Fibroblast of the aortic adventitia (primary cell): ENCODE measurements around the gene HCRTR2. TPM values are rescaled to one million over a fixed set of nuclear protein-coding genes. Genes with fewer than 3 reads are reported as not detected.
A peak's percentile ranks its signal among the peaks of the same experiment; 100 is the strongest.
"Not testable (repeated sequence)": the region's sequence is repeated elsewhere in the genome, so short reads cannot be mapped to it uniquely, and the experiment has no call there.

ENCODE experiments used
- DNase-seq: peaks from one replicate; pipeline ENCODE4 v3.0.0-alpha.2; 2010; ENCODE audit warnings: low read depth
- H3K4me3 ChIP-seq: 2 replicates; pipeline ENCODE4 v1.5.1; 2011; ENCODE audit warnings: low read depth, mild to moderate bottlenecking, control low read depth, low read length, moderate library complexity
- total RNA-seq: library from RNA; depleted of rRNA; stranded (reverse); fragments of >200 nt; gene quantifications from 2 replicates; pipeline ENCODE4 v1.2.3, GENCODE V29; 2012; ENCODE audit warnings: low replicate concordance
- TF ChIP-seq, protein P1 (sequence below): IDR thresholded peaks from 2 replicates; pipeline ENCODE4 v1.5.1; 2011; ENCODE audit warnings: mild to moderate bottlenecking, low read length, control low read depth, inconsistent platforms; ENCODE audit not compliant: insufficient read depth

The HCRTR2 gene
- total RNA-seq, 1 donor = not detected

DNA sequence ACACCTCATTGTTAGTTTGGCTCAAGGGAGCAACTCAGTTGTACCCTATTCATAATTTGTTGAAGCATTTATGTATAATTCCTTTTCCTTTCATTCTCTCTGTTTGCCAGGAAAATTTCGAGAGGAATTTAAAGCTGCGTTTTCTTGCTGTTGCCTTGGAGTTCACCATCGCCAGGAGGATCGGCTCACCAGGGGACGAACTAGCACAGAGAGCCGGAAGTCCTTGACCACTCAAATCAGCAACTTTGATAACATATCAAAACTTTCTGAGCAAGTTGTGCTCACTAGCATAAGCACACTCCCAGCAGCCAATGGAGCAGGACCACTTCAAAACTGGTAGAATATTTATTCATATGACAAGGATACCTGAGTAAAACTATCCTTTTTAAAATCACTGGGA, 107.8 kb downstream of the HCRTR2 start:
- no peak for DNase-seq
- TF ChIP-seq, protein P1, sequence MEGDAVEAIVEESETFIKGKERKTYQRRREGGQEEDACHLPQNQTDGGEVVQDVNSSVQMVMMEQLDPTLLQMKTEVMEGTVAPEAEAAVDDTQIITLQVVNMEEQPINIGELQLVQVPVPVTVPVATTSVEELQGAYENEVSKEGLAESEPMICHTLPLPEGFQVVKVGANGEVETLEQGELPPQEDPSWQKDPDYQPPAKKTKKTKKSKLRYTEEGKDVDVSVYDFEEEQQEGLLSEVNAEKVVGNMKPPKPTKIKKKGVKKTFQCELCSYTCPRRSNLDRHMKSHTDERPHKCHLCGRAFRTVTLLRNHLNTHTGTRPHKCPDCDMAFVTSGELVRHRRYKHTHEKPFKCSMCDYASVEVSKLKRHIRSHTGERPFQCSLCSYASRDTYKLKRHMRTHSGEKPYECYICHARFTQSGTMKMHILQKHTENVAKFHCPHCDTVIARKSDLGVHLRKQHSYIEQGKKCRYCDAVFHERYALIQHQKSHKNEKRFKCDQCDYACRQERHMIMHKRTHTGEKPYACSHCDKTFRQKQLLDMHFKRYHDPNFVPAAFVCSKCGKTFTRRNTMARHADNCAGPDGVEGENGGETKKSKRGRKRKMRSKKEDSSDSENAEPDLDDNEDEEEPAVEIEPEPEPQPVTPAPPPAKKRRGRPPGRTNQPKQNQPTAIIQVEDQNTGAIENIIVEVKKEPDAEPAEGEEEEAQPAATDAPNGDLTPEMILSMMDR = no peak
- H3K4me3 ChIP-seq = no peak overlapping the region

DNA sequence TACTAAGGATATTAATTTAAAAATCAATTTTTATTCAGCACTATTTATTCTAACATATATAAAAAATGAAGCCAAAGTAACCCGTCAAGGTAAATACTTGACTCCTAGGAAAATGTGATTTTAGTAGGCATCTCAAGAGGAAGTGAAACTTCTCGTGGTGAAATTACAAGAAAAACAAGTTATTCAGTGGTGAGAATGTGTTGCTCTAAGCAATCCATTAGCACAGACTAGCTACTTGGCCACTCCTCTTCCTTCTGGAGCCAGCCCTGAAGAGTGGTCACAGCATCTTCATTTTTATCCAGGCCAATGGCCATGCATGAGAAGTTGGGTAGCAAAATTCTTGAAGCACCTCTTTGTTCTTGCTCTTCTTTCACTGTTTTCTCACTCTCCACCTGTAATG, 112.5 kb downstream of the HCRTR2 start:
- TF ChIP-seq, protein P1 = no peak
- no peak overlapping the region for H3K4me3 ChIP-seq
- no peak for DNase-seq

DNA sequence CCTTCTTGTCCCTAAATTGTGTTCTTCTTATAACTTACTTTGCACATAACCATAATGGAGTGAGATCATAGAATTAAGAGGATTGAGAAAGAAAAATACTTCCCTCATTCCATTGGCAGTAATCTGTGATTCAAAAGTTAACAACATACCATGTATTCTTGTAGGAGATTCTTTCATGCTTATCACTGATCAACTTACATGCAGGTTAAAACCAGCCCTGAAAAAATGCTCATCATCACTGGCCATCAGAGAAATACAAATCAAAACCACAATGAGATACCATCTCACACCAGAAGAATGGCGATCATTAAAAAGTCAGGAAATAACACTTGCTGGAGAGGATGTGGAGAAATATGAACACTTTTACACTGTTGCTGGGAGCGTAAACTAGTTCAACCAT, 116.4 kb downstream of the HCRTR2 start:
- TF ChIP-seq, protein P1 = no peak
- no peak for DNase-seq
- no peak overlapping the region for H3K4me3 ChIP-seq

DNA sequence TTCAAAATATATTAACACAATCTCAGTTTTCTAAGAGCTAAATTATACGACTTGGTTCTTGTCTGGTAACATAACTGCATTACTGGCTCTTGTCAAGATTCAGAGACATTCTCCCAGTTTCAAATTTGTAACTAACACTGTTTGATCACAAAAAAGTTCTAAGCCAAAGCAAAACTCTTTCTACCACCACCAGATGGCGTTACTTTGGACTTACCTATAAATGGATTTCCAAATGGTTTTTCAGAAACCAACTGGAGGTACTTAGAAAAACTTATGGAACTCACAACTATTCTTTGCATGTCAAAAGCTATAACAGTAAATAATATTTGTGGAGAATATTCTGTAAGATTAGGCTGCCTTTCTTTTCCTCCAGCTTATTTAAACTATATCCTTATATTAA, 118.8 kb downstream of the HCRTR2 start:
- TF ChIP-seq, protein P1 = peak; percentile 18
- H3K4me3 ChIP-seq = no peak overlapping the region
- DNase-seq = peak; percentile 6

DNA sequence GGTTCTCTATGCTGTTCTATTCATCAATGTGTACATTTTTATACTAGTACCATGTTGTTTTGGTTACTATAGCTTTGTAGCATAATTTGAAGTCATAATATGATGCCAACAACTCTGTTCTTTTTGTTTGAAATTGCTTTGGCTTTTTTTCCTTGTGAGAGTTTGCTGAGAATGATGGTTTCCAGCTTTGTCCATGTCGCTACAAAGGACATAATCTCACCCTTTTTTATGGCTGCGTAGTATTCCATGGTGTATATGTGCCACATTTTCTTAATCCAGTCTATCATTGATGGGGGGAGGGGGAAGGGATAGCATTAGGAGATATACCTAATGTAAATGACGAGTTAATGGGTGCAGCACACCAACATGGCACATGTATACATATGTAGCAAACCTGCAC, 122.9 kb downstream of the HCRTR2 start:
- not testable (repeated sequence) for DNase-seq, H3K4me3 ChIP-seq

DNA sequence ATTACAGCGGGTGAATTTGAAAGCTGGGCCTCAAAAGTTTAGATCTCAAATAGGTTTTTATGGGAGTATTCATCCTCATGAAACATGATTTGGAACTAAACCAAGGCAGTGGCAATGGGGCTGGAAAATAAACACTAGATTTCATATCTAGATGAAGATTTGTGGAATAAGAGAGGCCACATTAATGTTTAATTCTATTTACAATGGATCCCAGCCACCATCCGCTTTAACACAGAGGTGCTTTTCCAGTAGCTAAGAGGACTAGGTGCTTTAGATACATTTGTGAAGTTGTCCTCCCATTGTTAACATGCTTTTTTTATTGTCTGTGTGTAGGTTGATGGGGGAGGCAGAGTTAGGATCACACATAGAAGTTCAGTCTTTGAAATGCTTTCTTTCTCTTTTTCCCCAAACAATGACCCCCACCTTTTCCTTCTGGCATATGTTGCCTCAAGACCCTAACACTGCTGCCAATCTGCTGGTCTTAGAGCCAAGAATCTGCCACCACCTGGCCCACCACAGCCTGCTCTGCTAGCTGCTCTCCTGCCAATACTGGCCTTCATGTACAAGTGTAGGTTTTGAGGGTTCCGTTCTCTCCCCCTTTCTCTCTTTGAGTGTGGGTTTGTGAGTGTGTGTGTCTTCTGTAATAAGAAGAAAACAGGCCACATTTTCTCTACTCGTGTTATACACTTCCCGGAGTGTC, 125.1 kb downstream of the HCRTR2 start:
- TF ChIP-seq, protein P1 = no peak
- no peak overlapping the region for H3K4me3 ChIP-seq
- no peak for DNase-seq

DNA sequence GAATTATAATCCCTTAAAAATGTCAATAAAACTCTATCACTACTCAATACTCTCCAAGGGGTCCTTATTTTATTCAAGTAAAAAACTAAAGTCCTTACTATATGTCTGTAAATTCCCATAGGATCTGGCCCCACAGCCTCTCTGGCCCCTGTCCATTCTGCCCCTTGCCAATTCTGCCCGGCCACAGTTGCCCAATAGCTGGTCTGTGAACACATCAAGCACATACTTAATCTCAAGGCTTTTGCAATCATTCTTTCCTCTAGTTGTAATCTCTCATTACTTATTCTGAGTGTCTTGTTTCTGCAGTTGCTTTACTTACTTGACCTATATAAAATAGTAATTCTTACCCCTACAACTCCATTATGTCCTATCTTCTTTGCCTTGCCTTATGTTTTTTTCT, 130.4 kb downstream of the HCRTR2 start:
- no peak overlapping the region for H3K4me3 ChIP-seq
- no peak for DNase-seq
- TF ChIP-seq, protein P1 = no peak
